ENCODE results near the gene OPTN.

DNA sequence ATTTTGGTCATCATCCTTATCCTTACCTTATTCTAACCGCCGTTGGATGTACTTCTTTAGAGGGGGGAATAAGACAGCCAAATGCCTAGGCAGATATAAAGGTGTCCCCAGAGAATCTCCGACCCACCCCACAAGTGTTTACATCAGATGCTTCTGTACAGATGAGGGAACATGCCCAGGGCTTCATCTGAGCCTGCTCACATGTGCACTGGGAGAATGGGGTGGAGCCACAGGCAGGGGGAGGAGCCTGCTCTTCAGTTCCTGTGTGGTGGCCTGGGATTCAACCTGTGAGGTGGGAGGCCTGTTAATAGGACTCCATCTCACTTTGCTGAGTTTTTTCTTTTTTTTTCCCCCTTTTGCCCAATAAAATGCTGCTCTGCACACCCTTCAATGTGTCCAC is 27.6 kb upstream of the OPTN start:
- TF ChIP-seq, protein P1, sequence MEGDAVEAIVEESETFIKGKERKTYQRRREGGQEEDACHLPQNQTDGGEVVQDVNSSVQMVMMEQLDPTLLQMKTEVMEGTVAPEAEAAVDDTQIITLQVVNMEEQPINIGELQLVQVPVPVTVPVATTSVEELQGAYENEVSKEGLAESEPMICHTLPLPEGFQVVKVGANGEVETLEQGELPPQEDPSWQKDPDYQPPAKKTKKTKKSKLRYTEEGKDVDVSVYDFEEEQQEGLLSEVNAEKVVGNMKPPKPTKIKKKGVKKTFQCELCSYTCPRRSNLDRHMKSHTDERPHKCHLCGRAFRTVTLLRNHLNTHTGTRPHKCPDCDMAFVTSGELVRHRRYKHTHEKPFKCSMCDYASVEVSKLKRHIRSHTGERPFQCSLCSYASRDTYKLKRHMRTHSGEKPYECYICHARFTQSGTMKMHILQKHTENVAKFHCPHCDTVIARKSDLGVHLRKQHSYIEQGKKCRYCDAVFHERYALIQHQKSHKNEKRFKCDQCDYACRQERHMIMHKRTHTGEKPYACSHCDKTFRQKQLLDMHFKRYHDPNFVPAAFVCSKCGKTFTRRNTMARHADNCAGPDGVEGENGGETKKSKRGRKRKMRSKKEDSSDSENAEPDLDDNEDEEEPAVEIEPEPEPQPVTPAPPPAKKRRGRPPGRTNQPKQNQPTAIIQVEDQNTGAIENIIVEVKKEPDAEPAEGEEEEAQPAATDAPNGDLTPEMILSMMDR (IDR thresholded peaks at IDR 0.05): no peak
- TF ChIP-seq EP300 (IDR thresholded peaks at IDR 0.05): no peak

All from stomach (tissue), 4 donors.